ENCODE data around the gene LACTBL1. TPM values are rescaled to one million over a fixed set of nuclear protein-coding genes. Genes with fewer than 3 reads are reported as not detected.
"Not testable (repeated sequence)": the region's sequence is repeated elsewhere in the genome, so short reads cannot be mapped to it uniquely, and the experiment has no call there.

LACTBL1 gene
- total RNA-seq (2014; rRNA removed; shearing (Covaris generic)) = 0.74 TPM in 1 of 2 replicates, not detected in the other

GRCh38 chr1:22972760-22973159 is at the start of gene LACTBL1:
TSS of gene LACTBL1 (minus strand) at chr1:22972866. CDS start at chr1:22972316, 550 bp downstream.
- no peak within 1 kb of the TSS for H3K4me3 ChIP-seq (ENCODE audit: insufficient read depth, low read depth, low read length)
- no peak for DNase-seq
- H3K36me3 ChIP-seq (replicated peaks; ENCODE audit: control insufficient read depth, insufficient read depth, low read length) = no peaks in the 10 kb centered on the region
- H3K27me3 ChIP-seq (ENCODE audit: control insufficient read depth, insufficient read depth, low read length) = no peaks in the 10 kb centered on the region

GRCh38 chr1:23021834-23022233 is 49.2 kb upstream of the LACTBL1 start:
- DNase-seq = no peak
- Histone ChIP-seq H3K27me3 (ENCODE audit: control insufficient read depth, insufficient read depth, low read length) (no peaks in the 10 kb centered on the region), H3K4me3 (ENCODE audit: insufficient read depth, low read depth, low read length) (no peak overlapping the region), H3K36me3 (replicated peaks; ENCODE audit: control insufficient read depth, insufficient read depth, low read length) (no peaks in the 10 kb centered on the region)

GRCh38 chr1:23020706-23021405 is 48.2 kb upstream of the LACTBL1 start:
- H3K4me3 ChIP-seq (ENCODE audit: insufficient read depth, low read depth, low read length) = peak overlapping the region; percentile 99
- no peak for DNase-seq
- no peaks in the 10 kb centered on the region for H3K27me3 ChIP-seq (ENCODE audit: control insufficient read depth, insufficient read depth, low read length)
- H3K36me3 ChIP-seq (replicated peaks; ENCODE audit: control insufficient read depth, insufficient read depth, low read length) = no peaks in the 10 kb centered on the region

GRCh38 chr1:23019863-23020625 is 47.4 kb upstream of the LACTBL1 start:
- H3K4me3 ChIP-seq (ENCODE audit: insufficient read depth, low read depth, low read length) = peak overlapping the region; percentile 99
- DNase-seq = peak; percentile 48
- H3K36me3 ChIP-seq (replicated peaks; ENCODE audit: control insufficient read depth, insufficient read depth, low read length) = no peaks in the 10 kb centered on the region
- H3K27me3 ChIP-seq (ENCODE audit: control insufficient read depth, insufficient read depth, low read length) = no peaks in the 10 kb centered on the region

DNA sequence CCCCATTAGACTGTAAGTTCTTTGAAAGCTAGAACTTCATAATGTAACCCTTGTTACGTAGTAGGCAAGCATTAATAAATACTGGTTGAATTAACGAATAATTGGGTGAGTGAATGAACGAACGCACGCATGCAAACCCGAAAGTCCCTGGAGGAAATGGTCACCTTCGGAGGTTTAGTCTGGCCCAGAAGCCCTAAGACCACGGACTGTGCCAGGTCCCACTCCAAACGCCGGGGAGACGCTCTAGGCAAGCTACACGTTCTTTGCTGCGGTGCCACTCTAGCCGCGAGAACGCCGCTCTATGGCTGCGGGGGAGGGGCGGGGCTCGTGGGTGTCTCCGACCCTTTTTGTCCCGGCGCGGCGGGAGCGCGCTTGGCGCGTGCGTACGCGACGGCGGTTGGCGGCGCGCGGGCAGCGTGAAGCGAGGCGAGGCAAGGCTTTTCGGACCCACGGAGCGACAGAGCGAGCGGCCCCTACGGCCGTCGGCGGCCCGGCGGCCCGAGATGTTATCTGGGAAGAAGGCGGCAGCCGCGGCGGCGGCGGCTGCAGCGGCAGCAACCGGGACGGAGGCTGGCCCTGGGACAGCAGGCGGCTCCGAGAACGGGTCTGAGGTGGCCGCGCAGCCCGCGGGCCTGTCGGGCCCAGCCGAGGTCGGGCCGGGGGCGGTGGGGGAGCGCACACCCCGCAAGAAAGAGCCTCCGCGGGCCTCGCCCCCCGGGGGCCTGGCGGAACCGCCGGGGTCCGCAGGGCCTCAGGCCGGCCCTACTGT is 46.6 kb upstream of the LACTBL1 start, which contains the start of gene KDM1A:
KDM1A (plus strand) TSS at position 375 of the 769 bp plus-strand sequence; CDS start at position 504, 129 bp downstream.
- Histone ChIP-seq H3K36me3 (replicated peaks; ENCODE audit: control insufficient read depth, insufficient read depth, low read length) (no peaks in the 10 kb centered on the region), H3K4me3 (ENCODE audit: insufficient read depth, low read depth, low read length) (peak within 1 kb of the TSS; percentile 99), H3K27me3 (ENCODE audit: control insufficient read depth, insufficient read depth, low read length) (no peaks in the 10 kb centered on the region)
- DNase-seq = peak; percentile 94

DNA sequence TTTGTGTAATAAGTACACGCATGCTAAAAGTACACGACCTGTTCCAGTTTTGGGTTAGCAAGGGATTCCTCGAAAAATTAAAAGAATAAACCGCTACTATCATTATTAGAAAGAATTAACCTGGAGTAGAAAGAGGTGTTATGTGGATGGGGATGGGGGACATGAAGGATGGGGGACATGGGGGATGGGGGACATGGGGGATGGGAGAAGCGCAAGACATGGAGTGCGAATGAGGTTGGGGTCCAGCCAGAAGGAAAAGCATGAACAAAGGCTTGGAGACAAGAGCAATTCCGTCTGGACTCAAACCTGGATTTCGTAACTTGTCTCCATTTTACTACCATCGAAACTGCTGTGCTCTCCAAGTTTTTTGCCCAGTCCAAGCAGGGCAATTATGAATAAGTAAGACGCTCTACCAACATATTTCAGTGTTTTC is 46.0 kb upstream of the LACTBL1 start:
- no peaks in the 10 kb centered on the region for H3K27me3 ChIP-seq (ENCODE audit: control insufficient read depth, insufficient read depth, low read length)
- H3K4me3 ChIP-seq (ENCODE audit: insufficient read depth, low read depth, low read length) = peak overlapping the region; percentile 99
- no peaks in the 10 kb centered on the region for H3K36me3 ChIP-seq (replicated peaks; ENCODE audit: control insufficient read depth, insufficient read depth, low read length)
- peak; percentile 65 for DNase-seq

GRCh38 chr1:23013657-23014056 is 41.0 kb upstream of the LACTBL1 start:
- peak; percentile 67 for DNase-seq
- no peaks in the 10 kb centered on the region for H3K27me3 ChIP-seq (ENCODE audit: control insufficient read depth, insufficient read depth, low read length)
- no peaks in the 10 kb centered on the region for H3K36me3 ChIP-seq (replicated peaks; ENCODE audit: control insufficient read depth, insufficient read depth, low read length)
- H3K4me3 ChIP-seq (ENCODE audit: insufficient read depth, low read depth, low read length) = no peak overlapping the region

DNA sequence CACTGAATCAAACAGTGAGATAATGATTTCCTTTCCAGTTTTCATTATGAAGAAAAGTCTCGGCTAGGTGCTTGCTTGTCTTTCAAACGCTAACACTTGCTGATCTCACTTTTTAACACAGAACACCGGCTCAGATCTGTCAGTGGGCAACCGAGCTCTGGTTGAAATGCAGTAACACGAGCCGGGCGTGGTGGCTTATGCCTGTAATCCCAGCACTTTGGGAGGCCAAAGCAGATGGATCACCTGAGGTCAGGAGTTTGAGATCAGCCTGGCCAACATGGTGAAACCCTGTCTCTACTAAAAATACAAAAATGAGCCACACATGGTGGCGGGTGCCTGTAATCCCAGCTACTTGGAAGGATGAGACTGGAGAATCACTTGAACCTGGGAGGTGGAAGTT is 37.4 kb upstream of the LACTBL1 start:
- not testable (repeated sequence) for H3K4me3 ChIP-seq (ENCODE audit: insufficient read depth, low read depth, low read length); DNase-seq; H3K36me3 ChIP-seq (replicated peaks; ENCODE audit: control insufficient read depth, insufficient read depth, low read length); H3K27me3 ChIP-seq (ENCODE audit: control insufficient read depth, insufficient read depth, low read length)

- Histone ChIP-seq H3K4me3 (ENCODE audit: insufficient read depth, low read depth, low read length) (no peak overlapping the region), H3K36me3 (replicated peaks; ENCODE audit: control insufficient read depth, insufficient read depth, low read length) (no peaks in the 10 kb centered on the region), H3K27me3 (ENCODE audit: control insufficient read depth, insufficient read depth, low read length) (no peaks in the 10 kb centered on the region)
- DNase-seq = no peak
Measured at GRCh38 chr1:23008901-23009300, 36.2 kb upstream of the LACTBL1 start.

DNA sequence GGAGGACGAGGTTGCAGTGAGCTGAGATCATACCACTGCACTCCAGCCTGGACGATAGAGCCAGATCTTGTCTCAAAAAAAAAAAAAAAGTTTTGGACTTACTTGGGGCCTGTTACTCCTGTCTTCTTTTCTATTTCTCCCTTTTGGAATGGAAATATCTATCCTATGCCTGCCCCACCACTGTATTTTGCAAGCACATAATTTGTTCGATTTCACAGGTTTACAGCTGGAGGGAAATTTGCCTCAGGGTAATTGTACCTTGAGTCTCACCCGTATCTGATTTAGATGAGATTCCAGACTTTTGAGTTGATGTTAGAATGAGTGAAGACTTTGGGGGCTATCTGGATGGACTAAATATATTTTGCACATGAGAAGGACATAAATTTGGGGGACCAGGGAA is 34.4 kb upstream of the LACTBL1 start:
- Histone ChIP-seq H3K4me3 (ENCODE audit: insufficient read depth, low read depth, low read length) (no peak overlapping the region), H3K36me3 (replicated peaks; ENCODE audit: control insufficient read depth, insufficient read depth, low read length) (no peaks in the 10 kb centered on the region), H3K27me3 (ENCODE audit: control insufficient read depth, insufficient read depth, low read length) (no peaks in the 10 kb centered on the region)
- DNase-seq = no peak

- H3K36me3 ChIP-seq (replicated peaks; ENCODE audit: control insufficient read depth, insufficient read depth, low read length); H3K4me3 ChIP-seq (ENCODE audit: insufficient read depth, low read depth, low read length); DNase-seq; H3K27me3 ChIP-seq (ENCODE audit: control insufficient read depth, insufficient read depth, low read length): not testable (repeated sequence)
Measured at GRCh38 chr1:23004769-23005168, 32.1 kb upstream of the LACTBL1 start.

- no peak for DNase-seq
- Histone ChIP-seq H3K27me3 (ENCODE audit: control insufficient read depth, insufficient read depth, low read length) (no peaks in the 10 kb centered on the region), H3K36me3 (replicated peaks; ENCODE audit: control insufficient read depth, insufficient read depth, low read length) (no peaks in the 10 kb centered on the region), H3K4me3 (ENCODE audit: insufficient read depth, low read depth, low read length) (no peak overlapping the region)
Measured at GRCh38 chr1:23004112-23004511, 31.4 kb upstream of the LACTBL1 start.

DNA sequence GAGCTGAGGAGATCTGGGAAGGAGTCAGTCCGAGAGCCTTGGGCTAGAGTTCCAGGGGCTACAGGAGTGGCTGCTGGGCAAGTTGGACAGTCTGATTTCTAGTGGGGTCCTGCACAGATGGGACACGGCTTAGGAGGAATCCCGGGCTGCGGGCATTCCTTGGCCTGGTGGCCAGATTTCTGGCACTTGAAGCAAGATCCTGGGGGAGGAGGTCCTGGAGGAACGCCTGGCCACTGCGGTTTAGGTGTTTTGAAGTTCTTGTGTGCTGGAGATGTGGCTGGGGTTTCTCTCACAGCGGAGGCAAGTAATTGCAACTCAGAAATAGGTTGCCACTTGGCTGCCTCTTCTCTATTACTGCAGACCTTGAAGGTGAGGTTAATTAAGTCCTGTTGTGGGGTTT is 29.6 kb upstream of the LACTBL1 start:
- H3K36me3 ChIP-seq (replicated peaks; ENCODE audit: control insufficient read depth, insufficient read depth, low read length); DNase-seq; H3K27me3 ChIP-seq (ENCODE audit: control insufficient read depth, insufficient read depth, low read length); H3K4me3 ChIP-seq (ENCODE audit: insufficient read depth, low read depth, low read length): not testable (repeated sequence)

DNA sequence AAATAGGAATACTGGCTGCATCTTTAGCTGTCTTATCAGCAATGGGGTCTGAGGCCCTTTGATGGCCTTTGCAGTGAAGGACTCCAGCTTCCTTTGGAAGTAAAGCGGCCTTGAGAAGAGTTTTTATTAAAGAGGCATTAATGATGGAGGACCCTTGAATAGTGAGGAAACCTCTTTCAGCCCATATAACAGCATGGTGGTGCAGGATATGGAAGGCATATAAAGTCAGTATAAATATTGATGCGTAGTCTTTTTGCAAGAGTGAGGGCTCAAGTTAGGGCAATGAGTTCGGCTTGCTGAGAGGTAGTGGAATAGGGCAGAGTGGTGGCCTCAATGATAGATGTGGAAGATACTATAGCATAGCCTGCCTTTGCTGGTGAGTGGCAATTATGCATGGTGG is 27.5 kb upstream of the LACTBL1 start:
- H3K36me3 ChIP-seq (replicated peaks; ENCODE audit: control insufficient read depth, insufficient read depth, low read length); H3K27me3 ChIP-seq (ENCODE audit: control insufficient read depth, insufficient read depth, low read length); DNase-seq; H3K4me3 ChIP-seq (ENCODE audit: insufficient read depth, low read depth, low read length): not testable (repeated sequence)
